A673 (cell line): Measurements from ENCODE around the gene MFNG. TPM values are rescaled to one million over a fixed set of nuclear protein-coding genes. Genes with fewer than 3 reads are reported as not detected.

Experiments
- BruUV-seq: library from RNA; stranded (reverse); fragments of 400-500 nt; replicated peaks from 2 replicates; lab custom pipeline; 2021; lab: Mats Ljungman, UMichigan
- CTCF ChIA-PET: fragments of 300-600 bp; sonication (Branson Sonifier 250); formaldehyde crosslinking; loops from one replicate; lab custom pipeline; 2022; ENCODE audit warnings: antibody characterized with exemption; lab: Charles Lee
- POLR2A ChIA-PET: fragments of 300-600 bp; sonication (Branson Sonifier 250); formaldehyde crosslinking; loops from one replicate; lab custom pipeline; 2022; ENCODE audit warnings: antibody characterized with exemption; ENCODE audit not compliant: low non-redundant PET; lab: Charles Lee
- DNase-seq: peaks from one replicate; pipeline ENCODE4 v3.0.0-alpha.2; 2015; ENCODE audit warnings: low spot score
- H3K27ac ChIP-seq: fragments of 200-600 bp; sonication (generic); 2 replicates; pipeline ENCODE4 v1.5.1; 2016; ENCODE audit warnings: mixed run types, low read depth, mild to moderate bottlenecking, mixed read lengths, antibody characterized with exemption, low read length; ENCODE audit not compliant: poor library complexity, severe bottlenecking
- H3K27me3 ChIP-seq: fragments of 200-600 bp; sonication (generic); replicated peaks from 2 replicates; pipeline ENCODE4 v1.6.1; 2017; ENCODE audit warnings: mixed run types, low read depth, mild to moderate bottlenecking, mixed read lengths, antibody characterized with exemption, low read length; ENCODE audit not compliant: insufficient read depth, poor library complexity
- H3K36me3 ChIP-seq: fragments of 200-600 bp; sonication (generic); 2 replicates; pipeline ENCODE4 v1.6.1; 2016; ENCODE audit warnings: mixed run types, mild to moderate bottlenecking, mixed read lengths, antibody characterized with exemption, low read length; ENCODE audit not compliant: insufficient read depth, poor library complexity, severe bottlenecking
- H3K4me1 ChIP-seq: fragments of 200-600 bp; sonication (generic); 2 replicates; pipeline ENCODE4 v1.6.1; 2017; ENCODE audit warnings: mixed run types, mild to moderate bottlenecking, mixed read lengths, antibody characterized with exemption, low read length; ENCODE audit not compliant: insufficient read depth, poor library complexity, severe bottlenecking
- H3K4me3 ChIP-seq: fragments of 200-600 bp; sonication (generic); 2 replicates; pipeline ENCODE4 v1.5.1; 2016; ENCODE audit warnings: low read depth, mixed run types, mild to moderate bottlenecking, mixed read lengths, low read length; ENCODE audit not compliant: poor library complexity, severe bottlenecking
- H3K9me3 ChIP-seq: fragments of 200-600 bp; sonication (generic); 2 replicates; pipeline ENCODE4 v1.6.1; 2016; ENCODE audit warnings: mixed run types, low read depth, mild to moderate bottlenecking, mixed read lengths, antibody characterized with exemption, low read length; ENCODE audit not compliant: poor library complexity, severe bottlenecking
- EZH2 ChIP-seq: fragments of 200-600 bp; sonication (generic); IDR thresholded peaks from 2 replicates; pipeline ENCODE4 v1.6.1; 2017; ENCODE audit warnings: borderline replicate concordance, low read depth, mild to moderate bottlenecking, mixed read lengths, antibody characterized with exemption, low read length; ENCODE audit not compliant: poor library complexity, severe bottlenecking
- intact Hi-C: fragments of 100-400 bp; cut with micrococcal nuclease; formaldehyde crosslinking; loops from one replicate; pipeline ENCODE4 v1.10.0; 2022; ENCODE audit not compliant: unreplicated experiment
- total RNA-seq: library from RNA; stranded (reverse); gene quantifications from 2 replicates; pipeline ENCODE4 v1.2.3, GENCODE V29; 2021
- TF ChIP-seq, protein P1 (sequence below): fragments of 300-800, 200-600 bp; sonication (generic); conservative IDR thresholded peaks from 2 replicates; pipeline ENCODE4 v1.5.1; 2017; ENCODE audit warnings: low read depth, mild to moderate bottlenecking, antibody characterized with exemption, low read length, moderate library complexity, mixed read lengths

MFNG gene
- total RNA-seq, 1 experiment from 2014 or later: not detected

DNA sequence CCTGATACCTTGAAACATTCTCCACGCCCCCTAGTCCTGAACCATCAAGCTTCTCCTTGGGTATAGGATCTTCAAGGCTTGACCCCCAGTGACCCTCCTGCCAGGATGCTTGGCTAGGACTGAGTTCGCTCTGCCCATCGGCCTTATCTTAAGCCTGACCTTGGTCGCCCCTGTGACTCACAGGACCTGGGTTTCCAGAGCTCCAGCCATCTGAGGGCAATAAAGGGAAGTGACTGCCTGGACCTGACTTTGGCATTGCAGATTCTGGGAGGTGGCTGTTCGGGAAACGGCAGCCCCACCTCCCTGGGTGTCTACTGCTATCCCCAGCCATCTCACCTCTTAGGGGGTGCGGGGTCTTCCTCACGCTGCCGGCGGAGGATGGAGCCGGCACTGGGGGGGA lies 17.7 kb upstream of the MFNG start:
- H3K9me3 ChIP-seq: no peaks in the 10 kb centered on the region
- no peak for DNase-seq
- ChIA-PET CTCF (no interaction called here), POLR2A (no interaction called here)
- H3K36me3 ChIP-seq: no peaks in the 10 kb centered on the region
- H3K27ac ChIP-seq: no peak overlapping the region
- no peaks in the 10 kb centered on the region for H3K4me1 ChIP-seq
- H3K4me3 ChIP-seq: no peak overlapping the region
- intact Hi-C loops: no loop called here
- BruUV-seq: no TSS peak
- TF ChIP-seq EZH2: no peak
- TF ChIP-seq, protein P1, sequence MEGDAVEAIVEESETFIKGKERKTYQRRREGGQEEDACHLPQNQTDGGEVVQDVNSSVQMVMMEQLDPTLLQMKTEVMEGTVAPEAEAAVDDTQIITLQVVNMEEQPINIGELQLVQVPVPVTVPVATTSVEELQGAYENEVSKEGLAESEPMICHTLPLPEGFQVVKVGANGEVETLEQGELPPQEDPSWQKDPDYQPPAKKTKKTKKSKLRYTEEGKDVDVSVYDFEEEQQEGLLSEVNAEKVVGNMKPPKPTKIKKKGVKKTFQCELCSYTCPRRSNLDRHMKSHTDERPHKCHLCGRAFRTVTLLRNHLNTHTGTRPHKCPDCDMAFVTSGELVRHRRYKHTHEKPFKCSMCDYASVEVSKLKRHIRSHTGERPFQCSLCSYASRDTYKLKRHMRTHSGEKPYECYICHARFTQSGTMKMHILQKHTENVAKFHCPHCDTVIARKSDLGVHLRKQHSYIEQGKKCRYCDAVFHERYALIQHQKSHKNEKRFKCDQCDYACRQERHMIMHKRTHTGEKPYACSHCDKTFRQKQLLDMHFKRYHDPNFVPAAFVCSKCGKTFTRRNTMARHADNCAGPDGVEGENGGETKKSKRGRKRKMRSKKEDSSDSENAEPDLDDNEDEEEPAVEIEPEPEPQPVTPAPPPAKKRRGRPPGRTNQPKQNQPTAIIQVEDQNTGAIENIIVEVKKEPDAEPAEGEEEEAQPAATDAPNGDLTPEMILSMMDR: no peak
- no peaks in the 10 kb centered on the region for H3K27me3 ChIP-seq

DNA sequence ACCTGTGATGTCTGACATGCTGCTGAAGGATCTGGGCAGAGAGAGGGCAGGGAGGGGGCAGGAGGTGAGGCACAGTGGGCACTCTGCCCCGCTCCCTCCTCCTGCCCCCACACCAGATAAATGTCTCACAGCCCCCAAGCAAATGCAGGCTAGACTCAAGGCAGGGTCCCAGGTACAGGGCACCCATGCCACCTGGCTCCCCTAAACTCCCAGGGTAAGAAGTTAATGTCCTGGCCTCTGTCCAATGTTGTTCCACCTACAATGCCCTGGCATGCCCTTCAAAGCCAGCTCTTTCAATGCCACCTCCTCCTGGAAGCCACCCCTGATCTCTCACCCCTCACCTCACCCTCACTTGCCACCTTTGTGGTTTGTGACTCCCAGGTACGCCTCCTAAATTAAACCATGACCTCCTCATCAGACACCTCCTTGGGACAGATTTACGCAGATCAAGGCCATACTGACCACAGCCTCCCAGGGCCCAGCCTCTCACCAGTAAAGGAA lies 17.0 kb upstream of the MFNG start:
- no peaks in the 10 kb centered on the region for H3K27me3 ChIP-seq
- TF ChIP-seq, protein P1: no peak
- TF ChIP-seq EZH2: no peak
- no peak overlapping the region for H3K27ac ChIP-seq
- POLR2A ChIA-PET: no interaction called here
- no peaks in the 10 kb centered on the region for H3K36me3 ChIP-seq
- H3K4me1 ChIP-seq: no peaks in the 10 kb centered on the region
- CTCF ChIA-PET: no interaction called here
- H3K4me3 ChIP-seq: no peak overlapping the region
- no TSS peak for BruUV-seq
- no peak for DNase-seq
- no peaks in the 10 kb centered on the region for H3K9me3 ChIP-seq
- intact Hi-C loops: no loop called here

DNA sequence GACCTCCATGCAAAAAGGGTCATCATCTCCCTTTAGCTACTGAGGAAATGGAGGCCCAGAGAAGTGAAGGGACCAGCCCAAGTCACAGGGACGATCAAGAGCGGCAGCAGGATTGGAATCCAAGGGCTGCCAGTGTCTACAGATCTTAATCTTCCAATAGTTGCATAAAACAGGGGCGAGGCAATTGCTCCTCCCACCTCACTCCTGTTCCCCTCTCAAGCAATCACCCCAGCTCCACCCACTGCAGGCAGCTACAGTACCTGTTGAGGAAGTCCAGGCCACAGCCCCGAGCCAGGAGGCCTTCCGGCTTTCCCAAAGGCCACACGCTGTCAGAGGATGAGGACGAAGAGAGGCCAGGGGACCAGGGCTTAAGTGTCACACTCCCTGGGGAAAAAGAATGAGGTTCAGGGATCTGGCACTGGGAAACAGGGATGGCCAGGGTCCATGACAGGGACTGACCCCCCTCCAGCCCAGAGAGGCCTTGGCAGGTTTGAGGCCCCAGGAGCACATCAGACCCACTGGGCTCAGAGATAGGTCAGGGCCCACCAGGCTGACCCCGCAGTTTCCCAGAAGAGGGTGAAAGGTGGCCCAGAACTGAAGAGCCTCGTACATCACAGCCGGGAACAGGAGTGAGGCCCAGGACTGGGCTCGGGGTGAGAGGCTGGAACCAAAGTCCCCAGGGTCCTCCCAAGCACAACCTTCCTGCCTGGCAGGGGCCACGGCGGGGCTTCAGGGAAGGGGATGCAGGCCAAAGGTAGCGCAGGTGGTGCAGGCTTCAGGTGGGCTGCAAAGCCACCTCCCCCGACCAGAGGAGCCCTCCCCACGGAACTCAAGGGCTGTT lies 16.4 kb upstream of the MFNG start:
- Histone ChIP-seq H3K36me3 (no peaks in the 10 kb centered on the region), H3K27me3 (no peaks in the 10 kb centered on the region), H3K27ac (no peak overlapping the region), H3K9me3 (no peaks in the 10 kb centered on the region), H3K4me3 (no peak overlapping the region), H3K4me1 (no peaks in the 10 kb centered on the region)
- no TSS peak for BruUV-seq
- CTCF ChIA-PET: no interaction called here
- intact Hi-C loops: no loop called here
- POLR2A ChIA-PET: no interaction called here
- no peak for DNase-seq
- no peak for TF ChIP-seq EZH2
- TF ChIP-seq, protein P1: no peak
